GM10847 (cell line): Measurements from ENCODE around the gene PHF21A.

ENCODE experiments used
- POLR2A ChIP-seq: IDR thresholded peaks from 2 replicates; pipeline ENCODE4 v1.6.1; 2011; ENCODE audit not compliant: insufficient read length; ENCODE audit errors: extremely low read depth

PHF21A gene

GRCh38 chr11:45920531-45921477 is 200.4 kb downstream of the PHF21A start:
- TF ChIP-seq POLR2A, result no peak

GRCh38 chr11:45919806-45920530 is 201.3 kb downstream of the PHF21A start:
- no peak for TF ChIP-seq POLR2A

- no peak for TF ChIP-seq POLR2A
Observed at GRCh38 chr11:45918962-45919675, 202.1 kb downstream of the PHF21A start.

GRCh38 chr11:45918331-45918941 is 202.8 kb downstream of the PHF21A start:
- peak; percentile 31 for TF ChIP-seq POLR2A

- TF ChIP-seq POLR2A, result peak; percentile 84
Observed at GRCh38 chr11:45917623-45918330, 203.5 kb downstream of the PHF21A start, which contains the start of gene PEX16. Gene PEX16, minus strand, starts transcription at chr11:45917877. Its CDS starts 66 bp downstream, at chr11:45917811.

- TF ChIP-seq POLR2A, result no peak
Observed at GRCh38 chr11:45917286-45917622, 204.0 kb downstream of the PHF21A start.

- TF ChIP-seq POLR2A, result no peak
Observed at GRCh38 chr11:45915446-45915845, 205.8 kb downstream of the PHF21A start.

GRCh38 chr11:45913942-45914635 is 207.2 kb downstream of the PHF21A start:
- TF ChIP-seq POLR2A, result no peak

GRCh38 chr11:45913514-45913913 is 207.7 kb downstream of the PHF21A start:
- TF ChIP-seq POLR2A, result no peak

- TF ChIP-seq POLR2A, result no peak
Observed at GRCh38 chr11:45910623-45911022, 210.6 kb downstream of the PHF21A start.

GRCh38 chr11:45909594-45910475 is 211.4 kb downstream of the PHF21A start:
- TF ChIP-seq POLR2A, result no peak

- TF ChIP-seq POLR2A, result no peak
Observed at GRCh38 chr11:45907911-45908370, 213.3 kb downstream of the PHF21A start.

- TF ChIP-seq POLR2A, result no peak
Observed at GRCh38 chr11:45906965-45907611, 214.2 kb downstream of the PHF21A start, which contains the start of gene FREY1. Gene FREY1, minus strand, starts transcription at chr11:45907271. Its CDS starts 26 bp downstream, at chr11:45907245.
